ENCODE measurements around the gene FOXP1. TPM values are rescaled to one million over a fixed set of nuclear protein-coding genes. Genes with fewer than 3 reads are reported as not detected.

The FOXP1 gene
- total and polyA plus RNA-seq, 12 donors, result 7.6 to 42.7 (median 24.3) TPM

DNA sequence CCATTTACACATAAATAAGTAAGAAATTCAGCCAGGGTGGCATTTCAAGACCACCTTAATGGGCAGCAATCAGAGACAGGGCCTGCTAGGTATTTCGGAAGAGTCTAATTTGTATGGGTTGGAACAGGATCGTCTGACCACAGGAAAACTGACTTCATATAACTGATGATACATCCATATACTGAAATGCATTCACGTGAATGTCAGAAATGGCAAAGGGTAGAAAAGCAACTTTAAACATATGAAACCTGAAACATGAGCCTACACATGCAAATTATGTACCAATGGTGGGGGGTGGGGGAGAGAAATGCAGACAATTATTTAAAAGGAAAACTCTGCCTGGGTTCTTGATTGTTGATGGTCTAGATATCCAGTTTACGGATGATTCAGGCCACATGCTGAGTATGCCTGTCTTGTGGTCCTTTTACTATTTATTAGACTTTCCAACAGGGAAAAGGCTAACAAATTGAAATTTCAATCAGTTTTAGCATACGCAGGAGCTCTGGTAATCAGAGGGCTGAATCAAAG lies 582.2 kb downstream of the FOXP1 start:
- no peaks in the 10 kb centered on the region for H3K9me3 ChIP-seq (replicated peaks in 1 of 3)
- intact Hi-C loops (cut with DNase I), result loop anchor here in 1 of 2 donors (10.0 kb wide), 1 partner anchor 583 kb away; the partner anchor contains the start of gene FOXP1
- no peak overlapping the region for H3K27ac ChIP-seq
- H3K4me1 ChIP-seq (replicated peaks in 1 of 2), result peaks cover 0 to 11% of the 10 kb centered on the region in 2 donors
- H3K27me3 ChIP-seq, result no peaks in the 10 kb centered on the region
- H3K36me3 ChIP-seq (replicated peaks in 1 of 2), result no peaks in the 10 kb centered on the region
- DNase-seq, result no peak
- 96 to 99% (median 97%) methylated on average over 5 of the region's 5 CpGs for WGBS, 4 donors
- TF ChIP-seq POLR2A (IDR thresholded peaks at IDR 0.05), result no peak
- TF ChIP-seq, protein P1, sequence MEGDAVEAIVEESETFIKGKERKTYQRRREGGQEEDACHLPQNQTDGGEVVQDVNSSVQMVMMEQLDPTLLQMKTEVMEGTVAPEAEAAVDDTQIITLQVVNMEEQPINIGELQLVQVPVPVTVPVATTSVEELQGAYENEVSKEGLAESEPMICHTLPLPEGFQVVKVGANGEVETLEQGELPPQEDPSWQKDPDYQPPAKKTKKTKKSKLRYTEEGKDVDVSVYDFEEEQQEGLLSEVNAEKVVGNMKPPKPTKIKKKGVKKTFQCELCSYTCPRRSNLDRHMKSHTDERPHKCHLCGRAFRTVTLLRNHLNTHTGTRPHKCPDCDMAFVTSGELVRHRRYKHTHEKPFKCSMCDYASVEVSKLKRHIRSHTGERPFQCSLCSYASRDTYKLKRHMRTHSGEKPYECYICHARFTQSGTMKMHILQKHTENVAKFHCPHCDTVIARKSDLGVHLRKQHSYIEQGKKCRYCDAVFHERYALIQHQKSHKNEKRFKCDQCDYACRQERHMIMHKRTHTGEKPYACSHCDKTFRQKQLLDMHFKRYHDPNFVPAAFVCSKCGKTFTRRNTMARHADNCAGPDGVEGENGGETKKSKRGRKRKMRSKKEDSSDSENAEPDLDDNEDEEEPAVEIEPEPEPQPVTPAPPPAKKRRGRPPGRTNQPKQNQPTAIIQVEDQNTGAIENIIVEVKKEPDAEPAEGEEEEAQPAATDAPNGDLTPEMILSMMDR (IDR thresholded peaks at IDR 0.05), result no peak
- no peak overlapping the region for H3K4me3 ChIP-seq

DNA sequence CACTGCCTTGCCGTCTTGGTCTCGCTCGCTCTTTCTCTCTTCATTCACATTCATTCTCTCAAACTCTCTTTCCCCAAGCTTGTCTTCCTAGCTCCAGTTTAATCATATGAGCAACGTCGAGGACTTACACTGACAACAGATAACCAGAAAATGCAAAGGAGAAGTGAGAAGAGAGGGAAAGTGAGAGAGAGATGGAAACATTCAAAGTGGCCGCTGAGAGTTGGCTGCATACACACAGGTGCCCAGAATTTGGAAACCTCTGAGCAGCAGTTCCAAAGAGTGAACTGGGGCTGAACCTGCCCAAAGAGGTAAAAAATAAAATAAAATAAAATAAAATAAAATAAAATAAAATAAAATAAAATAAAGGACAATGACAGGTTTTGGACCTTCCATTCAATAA lies 583.0 kb downstream of the FOXP1 start:
- no peak for TF ChIP-seq POLR2A (IDR thresholded peaks at IDR 0.05)
- TF ChIP-seq, protein P1 (IDR thresholded peaks at IDR 0.05), result no peak

DNA sequence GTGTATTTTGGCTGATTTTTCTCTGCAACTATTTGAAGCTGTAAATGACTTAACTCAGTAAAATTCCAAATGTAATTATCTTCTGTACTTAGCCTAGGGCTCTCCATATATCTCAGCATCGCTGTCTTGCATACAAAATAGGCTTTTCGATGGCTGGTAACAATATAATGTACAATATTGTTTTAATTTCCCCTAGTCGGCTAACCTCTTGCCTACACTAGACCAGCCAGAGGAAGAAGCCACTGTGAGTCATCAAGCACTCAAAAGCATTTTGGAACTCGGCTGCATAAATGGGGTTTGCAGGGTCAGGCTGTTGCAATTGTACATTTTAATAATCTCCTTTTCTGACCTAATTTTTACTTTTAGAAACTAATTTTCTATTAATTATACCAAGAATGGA lies 583.8 kb downstream of the FOXP1 start:
- Histone ChIP-seq H3K9me3 (replicated peaks in 1 of 3) (no peaks in the 10 kb centered on the region), H3K36me3 (replicated peaks in 1 of 2) (no peaks in the 10 kb centered on the region), H3K4me3 (no peak overlapping the region), H3K27me3 (no peaks in the 10 kb centered on the region), H3K4me1 (replicated peaks in 1 of 2) (peaks cover 0 to 8% of the 10 kb centered on the region in 2 donors), H3K27ac (peak overlapping the region in 1 of 5 donors; percentile 12)
- TF ChIP-seq POLR2A (IDR thresholded peaks at IDR 0.05), result no peak
- TF ChIP-seq, protein P1 (IDR thresholded peaks at IDR 0.05), result no peak
- intact Hi-C loops (cut with DNase I), result loop anchor here in 1 of 2 donors (10.0 kb wide), 1 partner anchor 585 kb away; the partner anchor contains the start of gene FOXP1
- DNase-seq, result peak in 6 of 7 donors; percentile 31 to 69 (median 42)
- 40 to 54% (median 46%) methylated on average over 4 of the region's 4 CpGs for WGBS, 4 donors

More for the DNA sequence above, 583.0 kb downstream of the FOXP1 start:
- intact Hi-C loops (cut with DNase I), result loop anchor here in 1 of 2 donors (10.0 kb wide), 1 partner anchor 584 kb away; the partner anchor contains the start of gene FOXP1
- no peaks in the 10 kb centered on the region for H3K9me3 ChIP-seq (replicated peaks in 1 of 3)
- no peaks in the 10 kb centered on the region for H3K36me3 ChIP-seq (replicated peaks in 1 of 2)
- peaks cover 0 to 8% of the 10 kb centered on the region in 2 donors for H3K4me1 ChIP-seq (replicated peaks in 1 of 2)
- no peak for DNase-seq
- WGBS, 4 donors, result 89 to 93% (median 92%) methylated on average over 6 of the region's 6 CpGs
- H3K4me3 ChIP-seq, result no peak overlapping the region
- no peak overlapping the region for H3K27ac ChIP-seq
- H3K27me3 ChIP-seq, result no peaks in the 10 kb centered on the region

DNA sequence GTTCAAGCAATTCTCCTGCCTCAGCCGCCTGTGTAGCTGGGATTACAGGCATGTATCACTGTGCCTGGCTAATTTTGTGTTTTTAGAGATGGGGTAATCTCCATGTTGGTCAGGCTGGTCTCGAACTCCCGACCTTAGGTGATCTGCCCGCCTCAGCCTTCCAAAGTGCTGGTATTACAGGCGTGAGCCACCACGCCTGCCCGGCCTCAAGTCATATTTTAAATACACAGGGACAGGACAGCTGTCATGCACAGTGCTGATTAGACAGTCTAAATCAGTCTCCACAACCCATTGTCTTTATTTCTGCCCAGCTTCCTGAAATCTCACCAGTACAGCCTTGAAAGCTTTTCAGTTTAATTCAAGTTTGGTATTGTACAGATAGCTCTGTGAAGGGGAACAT lies 587.4 kb downstream of the FOXP1 start:
- Histone ChIP-seq H3K27ac (no peak overlapping the region), H3K9me3 (replicated peaks in 1 of 3) (no peaks in the 10 kb centered on the region), H3K36me3 (replicated peaks in 1 of 2) (no peaks in the 10 kb centered on the region), H3K27me3 (no peaks in the 10 kb centered on the region), H3K4me3 (no peak overlapping the region), H3K4me1 (replicated peaks in 1 of 2) (peaks cover 0 to 8% of the 10 kb centered on the region in 2 donors)
- intact Hi-C loops (cut with DNase I), result no loop called here
- WGBS, 4 donors, result 95 to 99% (median 97%) methylated on average over 7 of the region's 7 CpGs
- no peak for DNase-seq
- no peak for TF ChIP-seq POLR2A (IDR thresholded peaks at IDR 0.05)
- TF ChIP-seq, protein P1 (IDR thresholded peaks at IDR 0.05), result no peak

Data from adrenal gland (tissue), 12 donors.